ENCODE measurements around the gene SP4. TPM values are rescaled to one million over a fixed set of nuclear protein-coding genes. Genes with fewer than 3 reads are reported as not detected.

SP4 gene
- total and polyA plus RNA-seq, 2 donors (not counting 3 experiments of a cell fraction or from before 2014, with no cell fraction given), result 3.3 to 8.8 TPM

- dilution Hi-C loops (cut with MboI; ENCODE audit: extremely low pct_ligation_motif_present, low sequenced_read_pairs), result no loop called here
- H2AFZ ChIP-seq (ENCODE audit: low read depth, low read length), result no peak overlapping the region
- H3K9ac ChIP-seq (replicated peaks; ENCODE audit: extremely low read depth, insufficient read depth, low read length), result no peak overlapping the region
- no peaks in the 10 kb centered on the region for H3K36me3 ChIP-seq (ENCODE audit: control insufficient read depth in 2 of 2, extremely low read depth in 1 of 2, insufficient read depth in 2 of 2, low read length in 2 of 2)
- no peak for FAIRE-seq
- H3K27me3 ChIP-seq (ENCODE audit: control insufficient read depth in 2 of 2, insufficient read depth in 2 of 2, low read length in 2 of 2), result no peaks in the 10 kb centered on the region
- no peak overlapping the region for H3K4me3 ChIP-seq (replicated peaks in 1 of 3; ENCODE audit: insufficient read depth in 1 of 3, low read depth in 1 of 3, low read length in 3 of 3)
- intact Hi-C loops (cut with micrococcal nuclease), result no loop called here
- TF ChIP-seq MYC (IDR thresholded peaks at IDR 0.05; ENCODE audit: low read depth, low read length) (no peak), MAX (IDR thresholded peaks at IDR 0.05; ENCODE audit: insufficient read depth, insufficient read length) (no peak), POLR2A (IDR thresholded peaks at IDR 0.05; ENCODE audit: low read depth, low read length) (no peak), CTCF (IDR thresholded peaks at IDR 0.05; ENCODE audit: extremely low read depth in 1 of 2, insufficient read depth in 1 of 2, low read depth in 1 of 2, low read length in 2 of 2) (no peak), GATA2 (IDR thresholded peaks at IDR 0.05; ENCODE audit: insufficient read depth, insufficient read length, low read depth, low read length) (no peak), POLR2AphosphoS5 (IDR thresholded peaks at IDR 0.05; ENCODE audit: insufficient read depth, low read depth, low read length) (no peak), JUN (IDR thresholded peaks at IDR 0.05; ENCODE audit: borderline replicate concordance, insufficient read depth, insufficient read length, low read depth) (no peak), EZH2 (IDR thresholded peaks at IDR 0.05; ENCODE audit: borderline replicate concordance, low read depth, low read length, severe bottlenecking) (no peak), FOS (IDR thresholded peaks at IDR 0.05; ENCODE audit: borderline replicate concordance, insufficient read depth, low read length) (no peak)
- no peak overlapping the region for H3K4me2 ChIP-seq (ENCODE audit: insufficient read depth, low read length)
- H3K4me1 ChIP-seq (ENCODE audit: control insufficient read depth, extremely low read depth, insufficient read depth, low read length), result peaks cover 8% of the 10 kb centered on the region
- H4K20me1 ChIP-seq (replicated peaks; ENCODE audit: control insufficient read depth, extremely low read depth, insufficient read depth, low read length), result no peaks in the 10 kb centered on the region
- H3K9me1 ChIP-seq (replicated peaks; ENCODE audit: control insufficient read depth, extremely low read depth, insufficient read depth, low read length), result no peaks in the 10 kb centered on the region
- H3K9me3 ChIP-seq (replicated peaks; ENCODE audit: control insufficient read depth, insufficient read depth, low read length), result no peaks in the 10 kb centered on the region
- DNase-seq (ENCODE audit: low read depth, low spot score), result no peak
- POLR2A ChIA-PET, result interaction anchor here (0.5 kb wide), 1 partner anchor 162 kb away, joined by 3 read pairs; no protein-coding TSS in a partner anchor
- no TSS peak for BruUV-seq (replicated peaks)
- CTCF ChIA-PET, result interaction anchor here (1.4 kb wide), 1 partner anchor 160 kb away, joined by 5 read pairs; no protein-coding TSS in a partner anchor
- no peak overlapping the region for H3K27ac ChIP-seq (ENCODE audit: insufficient read depth, low read depth, low read length)
- H3K79me2 ChIP-seq (ENCODE audit: control insufficient read depth, insufficient read depth, low read length), result no peaks in the 10 kb centered on the region
Measured at GRCh38 chr7:21422751-21423150, 5.1 kb upstream of the SP4 start.
